ENCODE results near the gene TM4SF4.

The TM4SF4 gene

DNA sequence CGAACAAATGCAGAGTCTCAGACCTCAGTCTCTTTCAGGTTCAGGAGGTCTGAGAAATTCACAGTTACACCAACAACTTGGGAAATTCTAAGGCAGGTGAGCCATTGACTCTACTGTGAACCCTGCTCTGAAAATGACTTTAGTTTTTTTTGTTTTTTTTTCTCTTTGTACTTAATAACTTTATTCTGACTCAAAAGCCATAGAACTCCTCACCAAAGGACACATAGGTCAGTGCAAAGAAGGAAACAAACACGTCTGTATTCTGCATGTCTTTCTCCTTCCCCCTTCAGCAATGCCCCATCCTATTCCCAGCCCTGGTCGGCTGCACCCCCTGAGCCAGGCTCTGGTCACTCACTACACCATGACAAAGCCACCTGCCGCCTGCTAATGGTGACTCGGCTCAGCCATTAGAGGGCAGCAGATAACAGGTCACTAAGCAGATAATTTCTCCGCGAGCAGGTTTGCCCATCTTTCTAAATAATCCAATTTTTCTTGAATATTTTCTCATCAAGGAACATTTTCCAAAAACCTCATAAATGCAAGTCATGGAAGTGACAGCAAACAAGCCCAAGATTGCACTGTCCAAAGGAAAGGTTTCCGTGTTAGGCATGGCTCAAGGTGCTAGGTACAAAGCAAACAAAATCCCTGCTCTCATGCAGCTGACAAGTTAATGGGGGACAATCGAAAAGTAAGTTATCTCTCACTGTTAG is 37.7 kb downstream of the TM4SF4 start (continued):
- TF ChIP-seq TSHZ2 (CRISPR knock-in tag; IDR thresholded peaks at IDR 0.05), result no peak

DNA sequence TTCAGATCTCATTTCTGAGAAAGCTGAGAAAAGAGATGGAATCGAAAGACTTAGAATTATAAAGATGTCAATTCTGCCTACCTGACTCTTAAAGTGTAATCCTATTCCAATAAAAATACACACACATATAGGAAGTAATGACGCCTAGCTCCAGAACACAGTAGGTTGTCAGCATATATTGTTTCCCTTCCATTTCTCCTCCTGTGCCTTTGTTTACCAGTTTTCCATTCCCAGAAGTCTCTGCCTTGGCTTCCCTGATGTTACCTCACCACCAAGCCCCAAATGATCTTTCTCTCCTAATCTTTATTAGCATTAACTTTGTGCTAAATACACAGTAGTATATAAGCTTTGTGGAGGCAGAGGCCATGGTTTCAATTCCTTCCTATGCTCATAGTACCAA is 40.0 kb downstream of the TM4SF4 start:
- ATAC-seq, result no peak
- no peak for TF ChIP-seq ZNF8 (CRISPR knock-in tag; IDR thresholded peaks at IDR 0.05)
- no peak for TF ChIP-seq CSDC2 (CRISPR knock-in tag; IDR thresholded peaks at IDR 0.05)
- no peak for TF ChIP-seq ZC3H10 (CRISPR knock-in tag; IDR thresholded peaks at IDR 0.05)
- TF ChIP-seq ZFP30 (CRISPR knock-in tag; IDR thresholded peaks at IDR 0.05), result no peak
- TF ChIP-seq CREB5 (CRISPR knock-in tag; IDR thresholded peaks at IDR 0.05; ENCODE audit: low read depth), result no peak
- TF ChIP-seq TCF4 (CRISPR knock-in tag; IDR thresholded peaks at IDR 0.05; ENCODE audit: borderline replicate concordance), result no peak
- TF ChIP-seq ZFP3 (CRISPR knock-in tag; IDR thresholded peaks at IDR 0.05), result no peak

- no peak for ATAC-seq
- no peak for TF ChIP-seq PPARA (CRISPR knock-in tag; IDR thresholded peaks at IDR 0.05; ENCODE audit: borderline replicate concordance)
- TF ChIP-seq RARB (CRISPR knock-in tag; IDR thresholded peaks at IDR 0.05), result no peak
- no peak for TF ChIP-seq TSHZ2 (CRISPR knock-in tag; IDR thresholded peaks at IDR 0.05)
- no peak for TF ChIP-seq BACH2 (CRISPR knock-in tag; IDR thresholded peaks at IDR 0.05; ENCODE audit: borderline replicate concordance)
- TF ChIP-seq ISL1 (CRISPR knock-in tag; IDR thresholded peaks at IDR 0.05), result no peak
- no peak for TF ChIP-seq ZNF70 (CRISPR knock-in tag; IDR thresholded peaks at IDR 0.05)
- TF ChIP-seq ZC3H10 (CRISPR knock-in tag; IDR thresholded peaks at IDR 0.05), result no peak
- TF ChIP-seq CREB5 (CRISPR knock-in tag; IDR thresholded peaks at IDR 0.05; ENCODE audit: low read depth), result no peak
- TF ChIP-seq TOX (CRISPR knock-in tag; IDR thresholded peaks at IDR 0.05; ENCODE audit: borderline replicate concordance), result no peak
- TF ChIP-seq ESRRG (CRISPR knock-in tag; IDR thresholded peaks at IDR 0.05), result no peak
Observed at GRCh38 chr3:149515249-149515648, 40.8 kb downstream of the TM4SF4 start.

DNA sequence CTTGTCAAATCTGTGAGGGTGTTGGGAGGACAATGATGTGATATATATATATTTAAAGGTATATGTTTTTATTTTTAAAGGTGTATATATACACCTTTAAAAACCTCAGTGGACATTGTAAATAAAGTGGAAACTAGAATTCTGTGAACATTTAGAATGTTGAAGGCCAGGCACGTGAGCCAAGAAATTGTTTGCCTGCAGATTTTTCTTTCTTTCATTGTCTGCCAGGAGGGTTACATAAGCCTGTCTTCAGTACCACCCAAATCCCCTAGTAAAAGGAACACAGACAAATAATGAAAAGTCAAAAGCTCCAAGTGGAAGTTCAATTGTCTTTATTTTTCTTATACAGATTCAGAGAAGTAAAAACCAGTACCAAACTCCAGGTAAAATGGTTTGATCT is 42.4 kb downstream of the TM4SF4 start:
- TF ChIP-seq TCF4 (CRISPR knock-in tag; IDR thresholded peaks at IDR 0.05; ENCODE audit: borderline replicate concordance) (no peak), BACH2 (CRISPR knock-in tag; IDR thresholded peaks at IDR 0.05; ENCODE audit: borderline replicate concordance) (no peak), ZFP3 (CRISPR knock-in tag; IDR thresholded peaks at IDR 0.05) (no peak), ZNF565 (CRISPR knock-in tag; conservative IDR thresholded peaks at IDR 0.05; ENCODE audit: low read depth) (no peak), PATZ1 (CRISPR knock-in tag; IDR thresholded peaks at IDR 0.05; ENCODE audit: borderline replicate concordance) (no peak), TSHZ2 (CRISPR knock-in tag; IDR thresholded peaks at IDR 0.05) (no peak), SNAI2 (CRISPR knock-in tag; IDR thresholded peaks at IDR 0.05) (no peak), ZC3H10 (CRISPR knock-in tag; IDR thresholded peaks at IDR 0.05) (no peak), CSDC2 (CRISPR knock-in tag; IDR thresholded peaks at IDR 0.05) (no peak), ZFP30 (CRISPR knock-in tag; IDR thresholded peaks at IDR 0.05) (no peak), OSR1 (CRISPR knock-in tag; IDR thresholded peaks at IDR 0.05) (no peak), ZNF70 (CRISPR knock-in tag; IDR thresholded peaks at IDR 0.05) (no peak)
- no peak for ATAC-seq
